Bronchial epithelial cell (primary cell): ENCODE measurements around the gene TEDC1. TPM values are rescaled to one million over a fixed set of nuclear protein-coding genes. Genes with fewer than 3 reads are reported as not detected.

Source experiments
- DNase-seq: peaks from one replicate; pipeline ENCODE4 v3.0.0-alpha.2; 2010; ENCODE audit warnings: low read depth
- FAIRE-seq: peaks from 2 replicates; lab custom pipeline; 2011; peaks lifted over from hg19 to GRCh38; lab: Jason Lieb, UNC
- H3K27me3 ChIP-seq: 2 replicates; pipeline ENCODE4 v1.5.1; 2011; ENCODE audit warnings: low read length; ENCODE audit not compliant: control insufficient read depth, insufficient read depth
- H3K36me3 ChIP-seq: 2 replicates; pipeline ENCODE4 v1.5.1; 2011; ENCODE audit warnings: low read length; ENCODE audit not compliant: control insufficient read depth, insufficient read depth
- H3K4me3 ChIP-seq: 2 replicates; pipeline ENCODE4 v1.5.1; 2011; ENCODE audit warnings: mild to moderate bottlenecking, low read depth, low read length, control low read depth
- CTCF ChIP-seq: IDR thresholded peaks from 2 replicates; pipeline ENCODE4 v1.5.1; 2011; ENCODE audit warnings: mild to moderate bottlenecking, moderate library complexity, low read length, control low read depth, inconsistent platforms; ENCODE audit not compliant: insufficient read depth, severe bottlenecking
- total RNA-seq: library from RNA; depleted of rRNA; stranded (reverse); fragments of >200 nt; gene quantifications from 2 replicates; pipeline ENCODE4 v1.2.1, GENCODE V29; 2014

Gene TEDC1
- total RNA-seq, 1 donor from 2014 or later = 4.5 TPM

- no peak for FAIRE-seq
- Histone ChIP-seq H3K36me3 (peaks cover 1% of the 10 kb centered on the region), H3K4me3 (peak overlapping the region; percentile 19), H3K27me3 (no peaks in the 10 kb centered on the region)
- DNase-seq = peak; percentile 69
- TF ChIP-seq CTCF = peak; percentile 99
These were observed 9.9 kb upstream of the TEDC1 start for GRCh38 chr14:105480807-105481801.

- H3K36me3 ChIP-seq = peaks cover 1% of the 10 kb centered on the region
- H3K27me3 ChIP-seq = no peaks in the 10 kb centered on the region
- no peak overlapping the region for H3K4me3 ChIP-seq
- peak; percentile 13 for FAIRE-seq
- peak; percentile 93 for DNase-seq
- peak; percentile 41 for TF ChIP-seq CTCF
These were observed 9.1 kb upstream of the TEDC1 start for GRCh38 chr14:105481886-105482457.

DNA sequence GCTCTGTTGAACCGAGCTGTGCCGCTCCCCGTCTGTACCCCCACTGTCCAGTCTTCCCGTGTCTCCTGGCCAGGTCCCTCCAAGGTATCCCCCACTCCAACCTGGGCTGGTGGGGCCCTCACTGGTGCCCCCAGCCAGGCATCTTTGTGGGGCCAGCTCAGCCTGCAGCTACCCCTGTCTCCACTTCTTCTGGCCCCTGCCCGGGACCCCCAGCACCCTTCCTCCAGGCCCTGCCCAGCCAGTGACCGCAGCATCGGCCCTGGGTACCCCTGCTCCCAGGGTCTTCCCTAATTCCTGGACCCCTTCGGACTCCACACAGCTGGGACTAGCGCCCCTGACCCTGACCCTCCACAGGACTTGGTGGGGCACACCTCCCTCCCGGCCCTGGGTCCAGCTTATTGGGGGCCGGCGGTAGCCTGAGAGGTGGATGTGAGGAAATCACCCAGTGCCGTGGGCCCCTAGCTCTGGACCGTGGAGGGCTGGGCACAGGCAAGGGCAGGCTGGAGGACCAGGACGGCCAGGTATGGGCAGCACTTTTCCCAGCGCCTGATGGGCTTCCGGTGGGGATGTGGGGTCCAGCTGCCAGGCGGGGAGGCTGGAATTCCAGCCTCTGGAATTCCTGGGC is 8.4 kb upstream of the TEDC1 start:
- H3K27me3 ChIP-seq = no peaks in the 10 kb centered on the region

GRCh38 chr14:105483300-105484068 is 7.6 kb upstream of the TEDC1 start:
- Histone ChIP-seq H3K36me3 (peaks cover 1% of the 10 kb centered on the region), H3K4me3 (no peak overlapping the region), H3K27me3 (no peaks in the 10 kb centered on the region)
- no peak for TF ChIP-seq CTCF
- DNase-seq (no peak), FAIRE-seq (no peak)

More for the DNA sequence above, 8.4 kb upstream of the TEDC1 start:
- no peak overlapping the region for H3K4me3 ChIP-seq
- TF ChIP-seq CTCF = no peak
- H3K36me3 ChIP-seq = peaks cover 1% of the 10 kb centered on the region
- DNase-seq = no peak
- FAIRE-seq = no peak
